ENCODE measurements around the gene SLC51B.
A peak's percentile ranks its signal among the peaks of the same experiment; 100 is the strongest.

DNA sequence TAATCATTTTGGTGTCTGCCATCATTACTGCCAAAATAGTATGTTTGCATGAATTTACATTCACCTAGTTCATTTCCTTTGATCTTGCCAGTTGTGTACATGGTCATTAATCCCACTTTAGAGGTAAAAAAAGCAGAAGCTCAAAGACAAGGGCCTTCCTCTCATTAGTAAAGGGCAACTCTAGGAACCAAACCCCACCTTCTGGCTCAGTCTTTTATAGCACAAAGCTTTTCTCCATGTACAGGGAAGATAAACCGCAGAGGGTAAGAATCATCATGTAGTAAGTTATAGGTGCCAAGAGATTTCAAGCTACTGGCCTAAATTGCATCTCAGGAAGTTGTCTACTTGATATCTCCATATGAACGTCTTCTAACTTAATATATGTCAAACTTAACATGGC, 36.2 kb upstream of the SLC51B start:
- TF ChIP-seq CTCF (IDR thresholded peaks at IDR 0.05; ENCODE audit: poor library complexity, severe bottlenecking) (peak; percentile 23), RAD21 (conservative IDR thresholded peaks at IDR 0.05) (no peak), POLR2AphosphoS5 (IDR thresholded peaks at IDR 0.05) (no peak), EP300 (conservative IDR thresholded peaks at IDR 0.05; ENCODE audit: poor library complexity, severe bottlenecking) (no peak), REST (IDR thresholded peaks at IDR 0.05; ENCODE audit: borderline replicate concordance) (no peak), EZH2 (IDR thresholded peaks at IDR 0.05; ENCODE audit: borderline replicate concordance, insufficient read depth, low read length, poor library complexity, severe bottlenecking) (no peak), TAF1 (IDR thresholded peaks at IDR 0.05; ENCODE audit: low read depth) (no peak), SMC3 (conservative IDR thresholded peaks at IDR 0.05; ENCODE audit: poor library complexity) (no peak)

All from neural cell (in vitro differentiated cells).